Pulmonary artery endothelial cell (primary cell): ENCODE data around the gene ITGB4. TPM values are rescaled to one million over a fixed set of nuclear protein-coding genes. Genes with fewer than 3 reads are reported as not detected.

Source experiments
- DNase-seq: peaks from one replicate; pipeline ENCODE4 v3.0.0-alpha.2; 2011; ENCODE audit warnings: low read depth, low spot score
- total RNA-seq: library from RNA; depleted of rRNA; stranded (reverse); fragments of >200 nt; gene quantifications from 2 replicates; pipeline ENCODE4 v1.2.3, GENCODE V29; 2014

ITGB4 gene
- total RNA-seq, 1 donor from 2014 or later = 6.9 TPM

GRCh38 chr17:75731086-75731715 is 9.9 kb downstream of the ITGB4 start:
- no peak for DNase-seq

- no peak for DNase-seq
Observed at GRCh38 chr17:75731716-75732498, 10.6 kb downstream of the ITGB4 start.

- DNase-seq = no peak
Observed at GRCh38 chr17:75733471-75733870, 12.2 kb downstream of the ITGB4 start.

GRCh38 chr17:75734674-75735294 is 13.5 kb downstream of the ITGB4 start:
- DNase-seq = no peak

- no peak for DNase-seq
Observed at GRCh38 chr17:75736173-75736835, 15.0 kb downstream of the ITGB4 start.

GRCh38 chr17:75737133-75737962 is 16.1 kb downstream of the ITGB4 start:
- DNase-seq = no peak

GRCh38 chr17:75738218-75738802 is 17.1 kb downstream of the ITGB4 start:
- DNase-seq = no peak

- DNase-seq = no peak
Observed at GRCh38 chr17:75739174-75739573, 17.9 kb downstream of the ITGB4 start.

GRCh38 chr17:75739801-75740200 is 18.5 kb downstream of the ITGB4 start:
- no peak for DNase-seq

- no peak for DNase-seq
Observed at GRCh38 chr17:75740215-75740614, 19.0 kb downstream of the ITGB4 start.

GRCh38 chr17:75740631-75741077 is 19.4 kb downstream of the ITGB4 start:
- DNase-seq = no peak

- DNase-seq = no peak
Observed at GRCh38 chr17:75742337-75742736, 21.1 kb downstream of the ITGB4 start.

GRCh38 chr17:75743625-75744206 is 22.5 kb downstream of the ITGB4 start:
- no peak for DNase-seq

GRCh38 chr17:75748706-75749105 is 27.4 kb downstream of the ITGB4 start:
- no peak for DNase-seq

- no peak for DNase-seq
Observed at GRCh38 chr17:75749545-75750389, 28.5 kb downstream of the ITGB4 start.

- no peak for DNase-seq
Observed at GRCh38 chr17:75750661-75751423, 29.6 kb downstream of the ITGB4 start.

- no peak for DNase-seq
Observed at GRCh38 chr17:75751676-75752404, 30.6 kb downstream of the ITGB4 start.

- DNase-seq = no peak
Observed at GRCh38 chr17:75752405-75752709, 31.1 kb downstream of the ITGB4 start.
